Measurements from ENCODE around the gene DNAJB6. TPM values are rescaled to one million over a fixed set of nuclear protein-coding genes. Genes with fewer than 3 reads are reported as not detected.
"Not testable (repeated sequence)": the region's sequence is repeated elsewhere in the genome, so short reads cannot be mapped to it uniquely, and the experiment has no call there.

DNAJB6 gene
- total RNA-seq, 1 donor from 2014 or later = 155 TPM

DNA sequence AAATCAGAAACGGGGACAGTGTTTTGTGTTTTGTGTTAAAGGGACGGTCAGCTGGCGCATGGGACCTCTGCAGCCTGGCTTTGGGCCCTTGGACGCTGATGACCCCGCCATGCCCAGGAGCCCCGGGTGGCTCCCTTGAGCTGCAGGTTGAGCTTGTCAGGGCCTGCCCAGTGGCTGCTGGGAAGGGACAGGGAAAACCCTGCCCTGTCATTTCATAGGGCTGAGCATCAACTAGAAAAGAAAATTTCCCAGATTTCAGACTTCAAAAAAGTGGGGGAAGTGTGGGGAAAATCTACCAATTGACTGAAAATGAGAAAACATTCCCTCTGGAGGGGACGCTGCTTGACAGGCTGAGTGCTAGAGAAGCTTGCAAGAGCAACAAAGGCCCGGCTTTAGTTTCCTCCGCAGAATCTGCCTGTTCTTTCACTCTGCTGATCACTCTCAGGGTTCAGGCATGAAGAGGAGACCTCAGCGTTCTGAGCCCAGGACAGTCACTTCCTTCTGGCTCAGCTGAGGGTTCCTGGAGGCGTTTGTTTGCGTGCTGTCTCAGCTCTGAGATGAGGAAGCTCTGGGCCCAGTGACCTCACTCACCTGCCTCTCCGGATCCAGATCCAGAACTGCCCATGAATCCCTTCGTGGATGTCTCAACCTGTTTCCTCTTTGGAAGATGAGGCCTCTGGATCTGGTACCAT lies 18.6 kb upstream of the DNAJB6 start:
- H3K4me3 Mint-ChIP-seq (ENCODE audit: unreplicated experiment) = no peak overlapping the region
- no peaks in the 10 kb centered on the region for H3K9me3 Mint-ChIP-seq (ENCODE audit: unreplicated experiment)
- H3K27ac Mint-ChIP-seq (ENCODE audit: unreplicated experiment) = peak overlapping the region; percentile 32
- peaks cover 1% of the 10 kb centered on the region for H3K27me3 Mint-ChIP-seq (ENCODE audit: unreplicated experiment)
- TF ChIP-seq, protein P1, sequence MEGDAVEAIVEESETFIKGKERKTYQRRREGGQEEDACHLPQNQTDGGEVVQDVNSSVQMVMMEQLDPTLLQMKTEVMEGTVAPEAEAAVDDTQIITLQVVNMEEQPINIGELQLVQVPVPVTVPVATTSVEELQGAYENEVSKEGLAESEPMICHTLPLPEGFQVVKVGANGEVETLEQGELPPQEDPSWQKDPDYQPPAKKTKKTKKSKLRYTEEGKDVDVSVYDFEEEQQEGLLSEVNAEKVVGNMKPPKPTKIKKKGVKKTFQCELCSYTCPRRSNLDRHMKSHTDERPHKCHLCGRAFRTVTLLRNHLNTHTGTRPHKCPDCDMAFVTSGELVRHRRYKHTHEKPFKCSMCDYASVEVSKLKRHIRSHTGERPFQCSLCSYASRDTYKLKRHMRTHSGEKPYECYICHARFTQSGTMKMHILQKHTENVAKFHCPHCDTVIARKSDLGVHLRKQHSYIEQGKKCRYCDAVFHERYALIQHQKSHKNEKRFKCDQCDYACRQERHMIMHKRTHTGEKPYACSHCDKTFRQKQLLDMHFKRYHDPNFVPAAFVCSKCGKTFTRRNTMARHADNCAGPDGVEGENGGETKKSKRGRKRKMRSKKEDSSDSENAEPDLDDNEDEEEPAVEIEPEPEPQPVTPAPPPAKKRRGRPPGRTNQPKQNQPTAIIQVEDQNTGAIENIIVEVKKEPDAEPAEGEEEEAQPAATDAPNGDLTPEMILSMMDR (IDR thresholded peaks at IDR 0.05; ENCODE audit: unreplicated experiment) = no peak
- no peak for DNase-seq (ENCODE audit: low spot score)
- peaks cover 8% of the 10 kb centered on the region for H3K4me1 Mint-ChIP-seq (ENCODE audit: unreplicated experiment)
- peaks cover 4% of the 10 kb centered on the region for H3K36me3 Mint-ChIP-seq (ENCODE audit: low read depth, unreplicated experiment)

DNA sequence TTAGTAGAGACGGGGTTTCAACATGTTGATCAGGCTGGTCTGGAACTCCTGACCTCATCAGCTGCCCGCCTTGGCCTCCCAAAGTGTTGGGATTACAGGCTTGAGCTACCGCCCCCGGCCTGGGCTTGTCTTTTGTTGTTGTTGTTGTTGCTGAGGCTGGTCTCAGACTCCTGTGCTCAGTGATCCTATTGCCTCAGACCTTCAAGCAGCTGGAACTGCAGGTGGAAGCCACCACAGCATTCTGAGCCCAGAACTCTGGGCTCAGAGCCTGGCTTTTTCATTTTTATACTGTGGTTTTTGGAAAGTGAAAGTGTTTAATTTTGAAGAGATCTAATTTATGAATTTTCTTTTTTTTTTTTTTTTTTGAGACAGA lies 16.2 kb upstream of the DNAJB6 start:
- no peak overlapping the region for H3K4me3 Mint-ChIP-seq (ENCODE audit: unreplicated experiment)
- H3K4me1 Mint-ChIP-seq (ENCODE audit: unreplicated experiment) = peaks cover 8% of the 10 kb centered on the region
- DNase-seq (ENCODE audit: low spot score) = no peak
- TF ChIP-seq, protein P1 (IDR thresholded peaks at IDR 0.05; ENCODE audit: unreplicated experiment) = no peak
- peaks cover 1% of the 10 kb centered on the region for H3K27me3 Mint-ChIP-seq (ENCODE audit: unreplicated experiment)
- H3K9me3 Mint-ChIP-seq (ENCODE audit: unreplicated experiment) = no peaks in the 10 kb centered on the region
- no peak overlapping the region for H3K27ac Mint-ChIP-seq (ENCODE audit: unreplicated experiment)
- peaks cover 4% of the 10 kb centered on the region for H3K36me3 Mint-ChIP-seq (ENCODE audit: low read depth, unreplicated experiment)

DNA sequence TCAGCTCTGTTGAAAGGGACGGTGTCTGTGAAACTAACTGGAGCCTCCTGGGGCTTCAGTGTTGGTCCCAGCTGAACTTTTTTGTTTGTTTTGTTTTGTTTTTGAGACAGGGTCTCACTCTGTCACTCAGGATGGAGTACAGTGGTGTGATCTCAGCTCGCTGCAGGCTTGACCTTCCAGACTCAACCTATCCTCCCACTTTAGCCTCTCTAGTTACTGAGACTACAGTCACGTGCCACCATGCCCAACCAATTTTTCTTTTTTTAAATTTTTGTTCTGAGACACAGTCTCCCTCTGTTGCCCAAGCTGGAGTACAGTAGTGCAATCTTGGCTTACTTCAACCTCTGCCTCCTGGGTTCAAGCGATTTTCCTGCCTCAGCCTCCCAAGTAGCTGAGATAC lies 13.4 kb upstream of the DNAJB6 start:
- H3K4me3 Mint-ChIP-seq (ENCODE audit: unreplicated experiment) = no peak overlapping the region
- H3K27ac Mint-ChIP-seq (ENCODE audit: unreplicated experiment) = no peak overlapping the region
- H3K27me3 Mint-ChIP-seq (ENCODE audit: unreplicated experiment) = no peaks in the 10 kb centered on the region
- no peak for DNase-seq (ENCODE audit: low spot score)
- peaks cover 3% of the 10 kb centered on the region for H3K4me1 Mint-ChIP-seq (ENCODE audit: unreplicated experiment)
- TF ChIP-seq, protein P1 (IDR thresholded peaks at IDR 0.05; ENCODE audit: unreplicated experiment) = no peak
- no peaks in the 10 kb centered on the region for H3K9me3 Mint-ChIP-seq (ENCODE audit: unreplicated experiment)
- peaks cover 4% of the 10 kb centered on the region for H3K36me3 Mint-ChIP-seq (ENCODE audit: low read depth, unreplicated experiment)

DNA sequence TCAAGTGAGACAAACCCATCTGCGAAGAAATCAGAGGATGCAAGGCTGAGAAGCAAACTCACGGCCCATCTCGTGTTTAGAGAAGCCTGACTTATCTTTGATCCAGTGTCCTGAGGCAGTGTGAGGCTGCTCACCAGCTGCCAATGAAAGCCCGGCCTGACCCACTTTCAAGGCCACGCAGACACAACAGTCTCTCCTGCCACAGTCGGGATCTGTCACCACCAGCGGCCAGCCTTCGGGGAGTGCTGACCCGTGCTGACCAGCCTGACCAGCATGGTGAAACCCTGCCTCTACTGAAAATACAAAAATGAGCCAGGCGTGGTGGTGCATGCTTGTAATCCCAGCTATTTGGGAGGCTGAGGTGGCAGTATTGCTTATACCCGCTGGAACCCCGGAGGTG lies 7.4 kb upstream of the DNAJB6 start:
- no peaks in the 10 kb centered on the region for H3K36me3 Mint-ChIP-seq (ENCODE audit: low read depth, unreplicated experiment)
- H3K27me3 Mint-ChIP-seq (ENCODE audit: unreplicated experiment) = no peaks in the 10 kb centered on the region
- H3K4me1 Mint-ChIP-seq (ENCODE audit: unreplicated experiment) = no peaks in the 10 kb centered on the region
- DNase-seq (ENCODE audit: low spot score) = no peak
- TF ChIP-seq, protein P1 (IDR thresholded peaks at IDR 0.05; ENCODE audit: unreplicated experiment) = no peak
- no peak overlapping the region for H3K27ac Mint-ChIP-seq (ENCODE audit: unreplicated experiment)
- H3K9me3 Mint-ChIP-seq (ENCODE audit: unreplicated experiment) = no peaks in the 10 kb centered on the region
- no peak overlapping the region for H3K4me3 Mint-ChIP-seq (ENCODE audit: unreplicated experiment)

DNA sequence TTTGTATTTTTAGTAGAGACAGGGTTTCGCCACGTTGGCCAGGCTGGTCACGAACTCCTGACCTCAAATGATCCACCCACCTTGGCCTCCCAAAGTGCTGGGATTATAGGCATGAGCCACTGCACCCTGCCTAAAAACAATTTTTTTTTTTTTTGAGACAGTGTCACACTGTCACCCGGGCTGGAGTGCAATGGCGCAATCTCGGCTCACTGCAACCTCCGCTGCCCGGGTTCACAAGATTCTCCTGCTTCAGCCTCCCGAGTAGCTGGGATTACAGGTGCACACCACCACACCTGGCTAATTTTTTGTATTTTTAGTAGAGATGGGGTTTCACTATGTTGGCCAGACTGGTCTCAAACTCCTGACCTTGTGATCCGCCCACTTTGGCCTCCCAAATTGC lies 6.2 kb upstream of the DNAJB6 start:
- not testable (repeated sequence) for H3K27ac Mint-ChIP-seq (ENCODE audit: unreplicated experiment); H3K36me3 Mint-ChIP-seq (ENCODE audit: low read depth, unreplicated experiment); H3K4me1 Mint-ChIP-seq (ENCODE audit: unreplicated experiment); DNase-seq (ENCODE audit: low spot score); H3K9me3 Mint-ChIP-seq (ENCODE audit: unreplicated experiment); H3K27me3 Mint-ChIP-seq (ENCODE audit: unreplicated experiment); H3K4me3 Mint-ChIP-seq (ENCODE audit: unreplicated experiment)

DNA sequence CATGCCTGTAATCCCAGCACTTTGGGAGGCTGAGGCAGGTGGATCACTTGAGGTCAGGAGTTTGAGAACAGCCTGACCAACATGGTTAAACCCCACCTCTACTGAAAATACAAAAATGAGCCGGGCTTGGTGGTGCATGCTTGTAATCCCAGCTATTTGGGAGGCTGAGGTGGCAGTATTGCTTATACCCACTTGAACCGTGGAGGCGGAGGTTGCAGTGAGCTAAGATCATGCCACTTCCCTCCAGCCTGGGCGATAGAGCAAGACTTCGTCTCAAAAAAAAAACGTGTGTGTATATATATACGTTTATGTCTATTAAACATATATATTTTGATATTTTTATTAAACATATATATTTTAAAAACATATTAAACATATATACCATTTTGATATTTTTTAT lies 5.8 kb upstream of the DNAJB6 start:
- not testable (repeated sequence) for H3K4me1 Mint-ChIP-seq (ENCODE audit: unreplicated experiment); DNase-seq (ENCODE audit: low spot score); H3K4me3 Mint-ChIP-seq (ENCODE audit: unreplicated experiment); H3K27ac Mint-ChIP-seq (ENCODE audit: unreplicated experiment); H3K27me3 Mint-ChIP-seq (ENCODE audit: unreplicated experiment); H3K9me3 Mint-ChIP-seq (ENCODE audit: unreplicated experiment); H3K36me3 Mint-ChIP-seq (ENCODE audit: low read depth, unreplicated experiment)

Measured in endothelial cell (in vitro differentiated cells).